Activated T-cell treated with anti-CD3 and anti-CD28 coated beads for 48 hours (primary cell): ENCODE measurements around the gene CD300E.
"Not testable (repeated sequence)": the region's sequence is repeated elsewhere in the genome, so short reads cannot be mapped to it uniquely, and the experiment has no call there.

ENCODE experiments used
- DNase-seq: peaks from one replicate; pipeline ENCODE4 v3.0.0-alpha.2; 2020; ENCODE audit warnings: low read depth

The CD300E gene

GRCh38 chr17:74598346-74599022 lies 25.1 kb downstream of the CD300E start:
- DNase-seq = no peak

GRCh38 chr17:74597069-74597790 lies 26.3 kb downstream of the CD300E start:
- no peak for DNase-seq

DNA sequence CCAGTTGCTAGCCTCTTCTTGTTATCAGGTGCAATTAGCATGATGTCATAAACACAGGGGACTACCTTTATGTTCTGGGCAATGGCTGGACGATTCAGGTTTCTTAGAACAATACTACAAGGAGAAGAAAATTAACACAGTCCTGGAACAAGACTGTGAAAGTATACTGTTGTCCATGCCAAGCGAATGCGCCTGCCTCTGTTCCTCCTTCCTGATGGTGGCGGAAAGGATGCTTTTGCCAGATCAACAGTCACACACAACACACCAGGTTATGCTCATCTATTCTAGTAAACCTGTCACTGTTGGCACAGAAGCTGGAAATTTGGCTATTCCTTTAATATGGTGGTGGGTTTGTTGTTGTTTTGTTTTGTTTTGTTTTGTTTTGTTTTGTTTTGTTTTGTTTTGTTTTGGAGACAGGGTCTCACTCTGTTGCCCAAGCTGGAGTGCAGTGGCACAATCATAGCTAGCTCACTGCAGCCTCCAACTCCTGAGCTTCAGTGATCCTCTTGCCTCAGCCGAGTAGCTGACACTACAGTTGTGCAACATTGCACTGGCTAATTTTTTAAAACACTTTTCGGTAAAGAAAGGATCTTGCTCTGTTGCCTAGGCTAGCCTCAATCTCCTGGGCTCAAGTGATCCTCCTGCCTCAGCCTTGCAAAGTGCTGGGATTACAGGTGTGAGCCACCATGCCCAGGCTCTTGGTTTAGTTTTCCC lies 28.3 kb downstream of the CD300E start:
- no peak for DNase-seq

GRCh38 chr17:74592087-74592990 lies 31.2 kb downstream of the CD300E start, which contains the start of gene CD300LD:
CD300LD (minus strand) TSS chr17:74592283; CDS start chr17:74592202, 81 bp downstream.
- DNase-seq = no peak

- no peak for DNase-seq
Measured at GRCh38 chr17:74591503-74591902, 32.0 kb downstream of the CD300E start.

GRCh38 chr17:74585711-74586110 lies 37.8 kb downstream of the CD300E start:
- DNase-seq = no peak

DNA sequence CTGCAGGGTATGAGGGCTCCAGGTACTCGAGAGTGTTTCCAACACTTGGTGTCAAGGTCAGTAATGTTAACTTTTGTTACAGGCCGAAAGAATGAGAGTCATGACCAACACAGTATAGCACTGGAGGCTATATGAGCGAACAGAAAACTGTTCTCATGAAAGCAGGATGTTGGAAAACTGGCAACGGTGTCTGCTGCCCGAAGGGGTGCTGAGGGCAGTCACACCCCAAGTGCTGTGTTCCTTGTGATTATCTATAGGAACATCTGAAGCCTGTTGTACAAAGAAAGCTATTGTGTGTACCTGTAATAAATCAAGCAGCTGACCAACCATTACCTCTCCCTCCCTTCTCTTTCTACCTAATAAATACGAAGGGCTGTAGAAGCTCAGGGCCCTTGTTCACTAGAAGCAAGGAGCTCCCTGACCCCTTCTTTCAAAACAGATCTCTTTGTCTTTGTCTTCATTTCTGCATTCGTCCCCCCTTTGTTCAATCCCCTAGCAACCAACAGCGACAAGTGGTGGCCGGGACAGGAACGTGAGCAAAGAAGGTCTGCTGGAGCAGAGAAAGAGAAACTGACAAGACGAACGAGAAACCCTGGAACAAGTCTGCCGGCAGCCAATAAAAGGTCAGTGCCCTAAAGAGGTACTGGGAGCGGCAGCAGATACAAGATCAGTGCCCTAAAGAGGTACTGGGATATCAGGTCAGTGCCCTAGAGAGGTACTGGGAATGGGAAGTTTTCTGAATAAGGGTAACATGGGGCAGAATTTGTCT lies 39.1 kb downstream of the CD300E start:
- DNase-seq = no peak

DNA sequence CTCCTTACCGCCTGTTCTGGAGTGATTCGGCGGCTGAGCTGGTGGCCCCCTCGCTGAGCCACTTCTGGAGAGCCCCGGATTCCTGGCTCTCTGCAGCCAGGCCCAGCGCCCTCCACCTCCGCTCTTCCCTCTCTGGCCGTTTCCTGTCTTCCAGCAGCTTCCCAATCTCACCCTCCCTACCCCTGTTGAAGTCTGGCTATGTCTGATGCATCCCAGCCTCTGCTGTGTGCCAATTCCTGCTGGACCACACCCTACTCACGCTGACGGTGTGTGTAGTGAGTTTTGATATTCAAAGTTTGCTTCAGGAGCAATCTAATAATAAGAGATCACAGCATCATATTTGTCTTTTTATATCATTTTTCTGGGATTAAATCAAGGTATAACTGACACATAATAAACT lies 40.9 kb downstream of the CD300E start:
- DNase-seq = no peak

GRCh38 chr17:74579900-74580299 lies 43.6 kb downstream of the CD300E start:
- DNase-seq = no peak

GRCh38 chr17:74578979-74579378 lies 44.6 kb downstream of the CD300E start:
- DNase-seq = no peak

- DNase-seq = no peak
Measured at GRCh38 chr17:74574489-74575142, 48.9 kb downstream of the CD300E start.

GRCh38 chr17:74573635-74574034 lies 49.9 kb downstream of the CD300E start:
- DNase-seq = not testable (repeated sequence)

DNA sequence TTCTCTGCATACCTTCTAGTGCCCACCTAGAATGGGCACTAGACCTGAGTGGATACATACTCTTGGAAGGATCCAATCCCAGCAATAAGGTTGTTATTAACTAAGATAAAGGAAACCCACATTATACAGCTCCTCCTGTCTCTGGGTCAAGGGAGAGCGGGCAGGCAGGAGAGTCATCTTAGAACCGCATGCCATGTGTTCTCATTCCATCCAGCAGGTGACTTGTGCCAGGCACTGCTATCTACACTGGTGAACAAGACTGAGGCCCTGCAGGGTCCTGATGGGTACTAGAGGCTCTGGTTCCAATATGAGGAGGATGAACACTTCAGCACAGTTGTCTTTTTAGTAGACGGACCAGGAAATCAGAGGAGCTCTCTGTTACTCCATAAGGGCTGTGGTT lies 50.4 kb downstream of the CD300E start:
- DNase-seq = no peak

- no peak for DNase-seq
Measured at GRCh38 chr17:74571621-74572270, 51.8 kb downstream of the CD300E start.

DNA sequence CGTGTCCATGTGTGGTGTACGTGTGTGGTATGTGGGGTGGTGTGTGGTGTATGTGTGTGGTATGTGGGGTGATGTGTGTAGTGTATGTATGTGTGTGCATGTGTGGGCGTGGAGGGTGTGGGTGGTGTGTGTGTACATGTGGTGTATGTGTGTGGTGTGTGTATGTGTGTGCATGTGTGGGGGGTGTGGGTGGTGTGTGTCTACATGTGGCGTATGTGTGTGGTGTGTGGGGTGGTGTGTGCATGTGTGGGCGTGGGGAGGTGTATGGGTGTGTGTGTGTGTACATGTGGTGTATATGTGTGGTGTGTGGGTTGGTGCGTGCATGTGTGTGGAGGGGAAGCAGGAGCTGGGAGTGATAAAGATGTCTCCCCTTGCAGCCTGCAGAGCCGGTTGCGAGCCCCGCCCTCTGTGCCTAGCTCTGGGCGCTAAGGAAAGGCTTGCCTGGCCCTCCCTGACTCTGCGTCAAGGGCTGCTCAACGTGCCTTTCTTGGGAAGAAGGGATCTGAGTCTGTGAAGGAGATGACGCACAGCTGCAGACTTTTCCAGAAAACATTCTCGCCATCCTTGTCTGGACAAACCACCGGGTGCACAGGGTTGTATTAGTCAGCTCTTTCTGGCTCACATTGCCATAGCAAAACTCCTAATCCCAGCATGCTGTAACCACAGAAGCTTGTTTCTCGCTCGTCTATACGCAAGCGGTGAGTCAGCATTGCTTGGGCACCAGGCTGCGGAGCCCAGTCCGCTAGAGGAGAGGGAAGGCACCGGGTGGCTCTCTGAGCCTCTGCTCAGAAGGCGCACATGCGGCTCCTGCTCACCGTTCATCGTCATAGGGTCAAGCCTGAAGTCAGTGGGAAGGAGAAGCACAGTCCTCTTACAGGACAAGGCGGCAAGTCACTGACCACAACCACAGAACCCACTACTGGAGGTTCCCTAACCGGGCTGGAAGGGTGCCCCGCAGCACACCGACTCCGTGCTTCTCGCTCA lies 54.2 kb downstream of the CD300E start:
- DNase-seq = peak; percentile 39

GRCh38 chr17:74568106-74568873 lies 55.2 kb downstream of the CD300E start:
- DNase-seq = no peak

DNA sequence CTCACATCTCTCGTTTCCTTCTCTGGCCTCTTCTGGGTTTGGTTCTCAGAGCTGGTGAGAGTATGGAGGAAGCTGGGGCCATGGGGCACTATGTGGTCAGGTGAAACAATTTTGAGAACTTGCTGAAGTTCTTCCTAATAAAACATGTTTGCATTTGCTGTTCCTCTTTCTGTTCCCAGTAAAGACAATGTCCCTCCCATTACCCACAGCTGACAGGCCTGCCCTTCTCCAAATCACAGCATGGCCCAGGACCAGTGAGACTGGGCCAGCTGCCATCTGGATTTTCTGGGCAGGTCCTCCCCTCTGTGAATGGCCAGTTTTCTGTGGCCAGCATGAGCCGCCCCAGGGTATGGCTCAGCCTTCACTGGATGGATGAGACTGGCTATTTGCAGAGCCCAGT lies 56.1 kb downstream of the CD300E start, which contains the start of gene CD300H:
TSS of gene CD300H (minus strand) at position 113 of the 400 bp plus-strand sequence.
- no peak for DNase-seq
